Stimulated activated CD4-positive, alpha-beta T cell treated with anti-CD3 and anti-CD28 coated beads, Interleukin-15, amount 100 ng/mL, for 24 hours (primary cell): ENCODE results near the gene RGS6.

Experiments
- DNase-seq: peaks from one replicate; pipeline ENCODE4 v3.0.0-alpha.2; 2020

RGS6 gene

GRCh38 chr14:72535485-72535884 is 603.3 kb downstream of the RGS6 start:
- no peak for DNase-seq

DNA sequence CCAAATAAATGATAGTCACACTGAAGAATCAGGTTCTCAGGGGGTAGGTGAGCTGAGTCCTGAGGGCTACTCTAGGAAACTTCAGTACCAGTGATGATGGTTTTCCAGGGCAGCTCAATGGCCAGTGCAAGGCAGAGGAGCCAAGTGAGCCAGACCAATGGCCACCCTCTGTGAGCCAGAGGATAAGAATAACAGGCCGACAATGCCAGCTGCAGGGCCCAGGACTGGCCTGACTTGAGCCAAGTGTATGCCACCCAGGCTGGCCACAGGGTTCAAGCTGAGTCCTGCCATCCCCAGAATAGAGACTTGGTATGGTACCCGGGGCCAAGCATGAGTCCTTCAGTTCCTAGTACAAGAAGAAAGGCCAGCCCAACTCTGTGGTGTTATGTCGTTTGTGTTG is 606.2 kb downstream of the RGS6 start:
- no peak for DNase-seq

DNA sequence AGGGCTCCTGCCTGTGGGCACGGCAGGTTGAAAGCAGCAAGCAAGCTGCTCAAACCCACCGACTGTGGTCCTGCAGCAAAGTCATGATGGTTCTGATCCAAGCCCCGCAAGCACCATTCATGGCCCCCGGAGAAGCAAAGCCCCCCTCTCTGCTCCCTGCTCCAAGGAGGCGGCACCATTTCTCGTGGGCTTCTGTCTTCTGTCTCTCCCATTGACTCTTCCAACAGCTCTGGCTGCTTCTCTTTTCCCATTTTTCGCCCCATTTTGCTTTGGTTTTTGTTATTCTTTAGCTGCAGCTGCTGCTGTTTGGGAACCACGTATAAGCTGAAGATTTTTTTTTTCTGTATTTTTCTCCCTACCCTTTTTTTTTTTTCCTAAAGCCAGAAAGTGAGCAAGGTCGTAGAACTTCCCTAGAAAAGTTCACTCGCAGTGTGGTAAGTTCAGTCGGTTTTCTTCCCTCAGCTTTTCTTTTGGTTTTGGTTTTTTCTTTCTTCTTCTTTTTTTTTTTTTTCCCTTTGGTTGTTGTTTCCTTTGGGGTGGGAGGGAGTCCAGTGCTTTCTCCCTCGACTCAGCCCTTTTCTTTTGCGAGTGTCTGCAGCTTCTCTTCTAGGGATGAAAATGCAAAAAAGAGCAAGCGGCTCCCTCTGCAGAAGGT is 607.6 kb downstream of the RGS6 start:
- no peak for DNase-seq

- DNase-seq: no peak
Measured at GRCh38 chr14:72540836-72541235, 608.6 kb downstream of the RGS6 start.

DNA sequence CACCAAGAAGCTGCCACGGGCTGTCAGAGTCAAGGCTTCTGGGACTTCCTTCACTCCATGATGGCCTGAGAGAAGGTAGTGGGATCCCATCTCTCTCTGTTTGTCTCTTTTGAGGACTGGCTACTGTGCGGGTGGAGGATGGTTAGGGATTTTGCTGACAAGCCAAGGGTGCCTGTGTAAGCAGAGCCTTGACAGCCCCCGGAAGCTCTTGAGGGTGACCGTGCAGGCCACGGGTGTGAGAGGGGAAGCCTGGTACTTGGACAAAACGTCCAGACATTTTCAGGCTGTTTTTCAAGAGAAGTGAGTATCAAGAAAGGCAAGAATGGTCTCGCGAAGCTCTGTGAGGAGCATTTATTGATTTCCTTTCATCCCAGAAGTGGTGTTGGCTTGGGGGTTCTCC is 609.3 kb downstream of the RGS6 start:
- DNase-seq: no peak

- DNase-seq: no peak
Measured at GRCh38 chr14:72543341-72543740, 611.1 kb downstream of the RGS6 start.

GRCh38 chr14:72544615-72545387 is 612.6 kb downstream of the RGS6 start:
- DNase-seq: no peak

DNA sequence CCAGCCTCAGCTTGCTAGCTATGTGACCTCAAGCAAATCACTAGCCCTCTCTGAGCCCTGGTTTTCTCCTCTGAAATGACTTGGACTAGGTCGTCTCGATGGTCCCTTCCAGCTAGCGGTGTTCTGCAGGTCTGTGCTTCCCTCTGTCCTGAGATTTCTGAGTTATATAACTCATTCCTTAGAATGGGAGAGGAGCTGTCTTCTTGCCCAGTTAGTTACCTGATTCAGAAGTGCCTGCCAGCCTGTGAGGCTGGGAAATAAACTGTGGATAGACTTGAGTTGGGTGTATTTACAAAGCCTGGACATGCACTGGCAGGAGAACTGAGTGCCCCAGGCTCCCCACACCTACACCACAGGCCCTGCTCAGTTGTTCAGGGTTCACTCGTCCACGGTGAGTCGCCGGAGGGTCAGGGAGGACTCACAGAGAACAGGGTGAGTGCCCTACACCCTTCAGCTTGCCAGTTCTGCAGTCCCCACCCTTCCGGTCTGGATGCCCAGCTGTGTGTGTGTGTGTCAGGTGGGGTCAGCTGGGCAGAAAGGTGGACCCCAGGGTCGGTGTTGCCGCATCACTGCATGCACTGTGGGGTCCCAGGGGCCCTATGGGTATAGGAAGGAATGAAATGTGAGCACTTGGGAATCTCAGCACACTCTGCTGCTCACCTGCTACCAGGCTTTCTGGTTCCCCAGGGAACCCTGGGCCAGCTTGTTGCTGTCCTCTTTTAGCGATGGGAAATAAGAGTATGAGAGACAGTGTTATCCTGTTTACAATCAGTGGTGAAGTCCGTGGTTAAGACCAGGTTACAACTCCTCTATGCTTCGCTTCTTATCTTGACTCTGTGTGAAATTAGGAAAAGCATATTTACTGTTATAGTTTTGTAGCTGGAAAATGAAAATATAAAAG is 613.4 kb downstream of the RGS6 start:
- DNase-seq: no peak

DNA sequence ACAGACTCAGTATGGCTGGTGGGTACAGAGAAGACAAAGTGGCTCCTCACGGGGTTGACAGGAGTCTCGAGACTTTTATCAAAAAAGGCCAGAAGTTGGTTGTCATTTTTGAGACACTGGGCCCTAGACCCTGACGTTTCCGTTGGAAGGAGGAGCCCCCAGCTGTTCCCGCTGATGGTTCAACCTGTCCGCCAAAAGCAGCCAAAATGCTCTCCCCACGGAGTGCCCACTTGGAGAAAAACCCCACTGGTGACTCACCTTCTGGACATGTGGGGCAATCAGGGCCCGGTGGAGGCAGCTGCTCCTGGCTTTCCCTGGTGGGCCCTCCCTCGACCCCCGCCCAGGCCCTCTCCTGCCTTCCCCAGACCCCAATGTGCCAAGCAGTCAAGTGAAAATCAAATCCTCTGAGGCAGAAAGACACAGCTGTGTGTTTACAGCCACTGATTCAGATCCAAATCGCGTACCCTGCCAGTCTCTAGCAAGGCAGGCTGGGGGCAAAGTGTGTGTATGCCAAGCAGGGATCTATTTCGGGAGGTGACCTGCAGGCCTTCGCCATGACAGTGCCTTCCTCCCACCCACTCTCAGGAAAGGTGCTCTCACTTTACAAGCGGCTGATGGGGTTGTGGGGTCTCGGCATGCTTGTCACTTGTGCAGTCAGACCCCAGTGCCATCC is 614.3 kb downstream of the RGS6 start:
- no peak for DNase-seq

DNA sequence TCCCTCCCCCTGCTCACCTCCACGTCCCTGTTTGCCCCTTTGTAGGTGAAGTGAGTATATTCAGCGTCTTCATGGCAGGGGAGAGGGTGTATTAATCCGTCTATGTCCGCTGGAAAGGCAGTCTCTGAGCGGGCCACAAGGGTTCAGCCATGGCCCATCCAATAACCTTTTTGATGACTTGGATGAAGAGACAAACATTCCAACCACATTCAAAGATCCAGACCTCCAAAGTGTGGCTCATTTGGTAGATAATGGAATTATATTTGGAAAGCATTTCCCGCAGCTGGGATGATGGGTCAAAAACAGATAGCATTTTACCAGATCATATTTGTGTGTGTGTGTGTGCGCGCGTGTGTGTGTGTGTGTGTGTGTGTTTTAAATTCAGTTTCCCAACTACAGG is 615.8 kb downstream of the RGS6 start:
- no peak for DNase-seq

GRCh38 chr14:72549026-72549425 is 616.8 kb downstream of the RGS6 start:
- DNase-seq: no peak

GRCh38 chr14:72549854-72550253 is 617.6 kb downstream of the RGS6 start:
- DNase-seq: no peak

DNA sequence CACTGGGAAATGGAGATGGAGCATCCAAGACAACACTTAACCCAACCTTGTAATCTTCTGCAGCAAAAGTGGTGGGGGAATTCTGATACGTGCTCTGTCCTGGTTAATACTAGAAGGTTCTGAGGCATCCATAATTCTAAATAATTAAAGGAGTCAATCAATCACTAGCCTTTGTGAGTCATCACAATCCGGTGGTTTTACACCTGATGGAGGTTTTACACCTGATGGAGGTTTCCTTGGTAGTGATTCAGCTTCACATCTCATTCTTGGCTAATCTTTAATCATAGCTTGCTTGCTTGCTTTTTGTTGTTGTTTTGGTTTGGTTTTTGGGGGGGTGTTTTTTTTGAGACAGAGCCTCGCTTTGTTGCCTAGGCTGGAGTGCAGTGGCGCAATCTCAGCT is 618.3 kb downstream of the RGS6 start:
- no peak for DNase-seq

GRCh38 chr14:72552236-72552635 is 620.0 kb downstream of the RGS6 start:
- no peak for DNase-seq

GRCh38 chr14:72553161-72553560 is 620.9 kb downstream of the RGS6 start:
- DNase-seq: no peak

DNA sequence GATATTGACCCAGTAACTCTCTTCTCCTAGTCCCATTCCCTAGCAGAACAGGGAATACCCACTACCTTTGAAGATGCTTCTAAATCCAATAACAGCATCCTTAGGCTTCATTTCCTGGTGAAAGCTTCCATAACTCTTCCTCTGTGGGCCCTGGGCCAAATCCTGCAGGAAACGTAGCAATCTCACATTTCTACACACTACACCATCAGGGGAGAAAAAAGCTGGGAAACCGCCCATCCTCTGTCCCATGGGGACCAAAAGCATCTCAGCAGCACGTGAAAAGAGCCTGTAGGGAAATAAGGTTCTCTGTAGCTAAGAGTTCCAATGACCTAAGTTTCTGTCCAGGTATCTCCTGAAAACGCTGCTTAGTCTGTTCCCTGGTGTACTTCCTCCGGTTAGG is 621.4 kb downstream of the RGS6 start:
- no peak for DNase-seq

GRCh38 chr14:72554401-72554800 is 622.2 kb downstream of the RGS6 start:
- DNase-seq: no peak

DNA sequence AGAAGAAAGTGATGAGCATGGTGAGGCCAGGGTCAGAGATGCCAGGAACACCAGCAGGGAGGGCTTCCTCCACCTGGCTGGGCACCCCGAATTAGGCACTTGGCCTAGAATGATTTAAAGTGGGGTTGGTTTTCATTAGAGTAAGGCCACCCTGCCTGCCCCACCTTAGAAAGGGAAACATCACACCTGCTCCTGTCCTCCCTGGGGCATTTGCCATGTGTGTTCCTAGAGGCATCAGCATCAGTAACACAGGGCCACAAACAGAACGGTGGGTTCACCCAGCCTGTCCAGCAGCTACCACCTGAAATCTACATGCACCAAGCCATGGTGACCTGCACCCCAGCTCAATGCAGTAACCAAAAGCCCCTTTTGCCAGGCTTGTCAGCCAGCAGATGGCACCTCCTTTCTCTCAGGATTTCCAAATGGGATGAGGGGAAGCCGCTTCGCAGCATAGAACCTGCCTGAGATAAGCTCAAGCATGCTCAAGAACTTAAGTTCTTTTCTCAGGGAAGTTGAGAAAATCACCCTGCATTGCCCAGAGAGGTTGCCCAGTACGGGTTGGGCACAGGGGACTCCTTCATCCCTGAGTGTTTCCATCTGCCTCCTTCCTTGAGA is 622.9 kb downstream of the RGS6 start:
- DNase-seq: no peak

DNA sequence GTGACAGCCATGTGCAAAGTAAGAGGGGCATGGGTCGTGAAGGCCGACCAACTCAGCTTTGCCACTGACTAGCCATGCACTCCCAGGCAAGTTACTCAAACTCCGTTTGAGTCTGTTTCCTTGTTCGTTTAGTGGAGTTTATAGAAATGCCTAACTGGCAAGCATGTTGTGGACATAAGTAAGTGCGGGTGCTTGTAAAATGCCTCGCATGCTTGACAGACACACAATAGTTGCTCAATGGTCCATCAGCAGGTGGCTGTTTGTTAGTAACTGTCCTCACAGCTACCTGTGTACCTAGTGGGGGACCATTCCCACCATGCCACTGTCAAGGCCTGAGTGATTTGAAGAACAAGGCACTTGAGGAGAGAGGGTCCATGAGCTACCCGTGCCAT is 623.4 kb downstream of the RGS6 start:
- DNase-seq: no peak

DNA sequence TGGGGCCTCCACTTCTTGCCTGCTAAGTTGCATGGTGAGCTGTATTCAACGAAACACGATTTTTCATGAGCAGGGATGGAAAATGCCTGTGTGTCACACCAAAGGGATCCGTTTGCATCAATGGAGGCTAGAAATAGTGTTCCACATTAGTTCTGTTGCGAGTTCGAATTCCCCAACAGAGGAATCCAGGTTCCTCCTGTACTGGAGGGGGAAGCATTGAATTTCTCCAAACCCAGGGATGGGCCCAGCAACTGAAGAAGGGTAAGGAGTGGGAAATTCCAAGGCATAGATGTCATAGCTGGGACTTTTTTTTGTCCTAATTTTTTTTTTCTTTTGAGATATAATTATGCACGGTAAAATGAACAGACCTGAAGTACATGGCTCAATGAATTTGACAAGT is 625.4 kb downstream of the RGS6 start:
- DNase-seq: no peak

DNA sequence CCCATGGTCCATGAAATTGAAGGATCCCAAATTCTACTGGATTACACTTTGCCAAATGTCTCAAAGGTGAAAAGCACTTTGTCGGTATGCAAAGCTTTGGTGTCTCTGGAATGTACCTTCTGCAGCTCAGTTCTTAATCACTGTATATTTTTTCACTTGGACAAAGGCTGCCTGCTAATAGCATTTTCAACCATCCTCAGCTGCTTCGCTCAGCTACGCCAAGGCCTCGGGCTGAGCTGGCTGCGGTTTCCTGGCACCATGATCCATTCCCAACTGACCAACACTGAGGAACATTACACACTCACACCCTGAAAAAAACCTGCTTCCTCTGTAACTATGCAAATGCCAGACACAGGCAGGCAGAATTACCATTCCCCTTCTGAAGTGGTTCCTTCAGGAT is 626.5 kb downstream of the RGS6 start:
- no peak for DNase-seq

DNA sequence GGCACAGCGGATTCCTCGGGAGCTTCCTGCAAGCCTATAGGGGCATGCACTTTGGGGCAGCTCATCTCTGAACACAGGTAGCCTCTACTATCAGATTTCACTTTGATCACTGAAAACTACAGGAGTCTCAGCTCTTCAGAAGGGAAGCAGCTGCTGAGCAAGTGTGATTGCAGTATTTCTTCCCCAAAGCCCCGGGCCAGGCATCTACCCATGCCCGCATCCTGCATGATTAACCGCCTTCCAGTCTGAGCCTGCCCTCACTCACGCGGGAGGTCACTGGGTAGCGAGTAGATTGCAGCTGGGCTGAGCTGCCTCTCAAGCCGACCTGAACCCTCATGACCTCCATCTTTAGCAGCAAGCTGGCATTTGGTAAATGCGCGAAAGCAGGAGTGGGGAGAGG is 627.0 kb downstream of the RGS6 start:
- no peak for DNase-seq
